GM12875 (cell line): ENCODE results near the gene COX6A1.

Source experiments
- H3K4me3 ChIP-seq: one replicate; pipeline ENCODE4 v1.5.1; 2011; ENCODE audit warnings: low read depth, low read length, control low read depth
- TF ChIP-seq, protein P1 (sequence below): IDR thresholded peaks from 2 replicates; pipeline ENCODE4 v1.5.1; 2011; ENCODE audit warnings: low read depth, mild to moderate bottlenecking, control low read depth, inconsistent platforms, low read length, moderate library complexity, borderline replicate concordance; ENCODE audit not compliant: insufficient read depth

The COX6A1 gene

DNA sequence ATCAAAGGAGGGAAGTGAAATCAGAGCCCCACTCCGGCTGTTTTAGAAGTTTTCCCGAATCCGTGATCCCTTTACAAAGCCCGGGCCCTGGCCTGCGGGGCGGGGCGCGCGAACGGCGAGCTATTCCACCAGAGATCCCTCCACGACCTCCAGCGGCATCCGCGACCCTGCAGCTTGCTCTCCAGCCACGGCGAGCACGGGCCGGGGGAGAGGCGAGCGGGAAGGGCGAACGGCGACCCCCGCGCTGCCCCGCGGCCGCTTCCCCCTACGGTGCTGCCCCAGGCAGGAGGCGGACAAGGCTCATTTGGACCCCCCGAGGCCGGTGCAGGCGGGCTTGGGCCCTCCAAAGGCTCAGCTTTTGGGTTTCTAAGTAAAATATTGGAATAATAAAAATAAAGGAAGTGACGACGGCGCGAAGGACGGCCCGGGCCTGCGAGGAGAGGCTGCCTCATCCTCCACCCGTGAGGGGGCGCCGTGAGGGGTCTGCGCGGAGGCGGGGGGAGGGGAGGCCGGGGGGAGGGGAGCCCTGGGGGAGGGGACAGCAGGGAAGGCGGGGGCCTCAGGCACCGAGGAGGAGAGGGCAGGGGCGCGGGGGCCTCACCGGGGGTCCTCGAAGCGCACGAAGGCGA is 31.0 kb downstream of the COX6A1 start:
- TF ChIP-seq, protein P1, sequence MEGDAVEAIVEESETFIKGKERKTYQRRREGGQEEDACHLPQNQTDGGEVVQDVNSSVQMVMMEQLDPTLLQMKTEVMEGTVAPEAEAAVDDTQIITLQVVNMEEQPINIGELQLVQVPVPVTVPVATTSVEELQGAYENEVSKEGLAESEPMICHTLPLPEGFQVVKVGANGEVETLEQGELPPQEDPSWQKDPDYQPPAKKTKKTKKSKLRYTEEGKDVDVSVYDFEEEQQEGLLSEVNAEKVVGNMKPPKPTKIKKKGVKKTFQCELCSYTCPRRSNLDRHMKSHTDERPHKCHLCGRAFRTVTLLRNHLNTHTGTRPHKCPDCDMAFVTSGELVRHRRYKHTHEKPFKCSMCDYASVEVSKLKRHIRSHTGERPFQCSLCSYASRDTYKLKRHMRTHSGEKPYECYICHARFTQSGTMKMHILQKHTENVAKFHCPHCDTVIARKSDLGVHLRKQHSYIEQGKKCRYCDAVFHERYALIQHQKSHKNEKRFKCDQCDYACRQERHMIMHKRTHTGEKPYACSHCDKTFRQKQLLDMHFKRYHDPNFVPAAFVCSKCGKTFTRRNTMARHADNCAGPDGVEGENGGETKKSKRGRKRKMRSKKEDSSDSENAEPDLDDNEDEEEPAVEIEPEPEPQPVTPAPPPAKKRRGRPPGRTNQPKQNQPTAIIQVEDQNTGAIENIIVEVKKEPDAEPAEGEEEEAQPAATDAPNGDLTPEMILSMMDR = peak; percentile 9; the same call in 1 of the 2 replicates
- H3K4me3 ChIP-seq = peak overlapping the region; percentile 96

DNA sequence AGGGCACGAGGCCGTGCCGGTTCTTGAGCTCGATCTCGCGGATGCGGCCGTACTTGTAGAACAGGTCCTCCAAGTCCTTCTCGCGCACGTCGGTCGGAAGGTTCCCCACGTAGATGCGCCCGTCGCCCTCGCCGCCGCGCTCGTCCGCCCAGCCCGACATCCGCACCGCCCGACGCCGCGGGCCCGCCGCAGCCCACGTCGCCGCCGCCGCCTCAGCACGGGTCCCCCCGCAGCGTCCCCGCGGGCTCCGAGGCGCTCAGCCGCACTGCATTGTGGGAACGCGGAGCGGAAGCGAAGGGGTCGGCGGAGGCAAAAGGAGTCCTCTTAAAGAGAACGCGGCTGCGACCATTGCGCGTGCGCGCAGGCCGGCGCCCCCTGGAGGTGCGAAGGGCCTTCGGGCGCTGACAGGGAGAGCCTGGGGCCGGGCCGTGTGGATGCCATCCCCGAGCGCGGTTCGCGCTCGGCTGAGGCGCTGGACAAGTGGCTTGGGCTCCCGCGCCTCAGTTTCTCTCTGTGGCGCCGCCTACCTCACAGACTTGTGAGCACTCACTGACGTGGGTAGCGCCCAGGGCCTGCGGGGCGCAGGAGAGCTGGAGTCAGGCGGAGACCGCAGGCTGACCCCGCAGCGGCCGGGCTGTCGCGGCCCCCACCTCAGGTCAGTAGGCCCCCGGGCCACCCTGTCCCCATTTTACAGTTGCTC is 31.7 kb downstream of the COX6A1 start, which contains the start of gene SRSF9:
Gene SRSF9, minus strand, starts transcription at position 299 of the 700 bp plus-strand sequence. Its CDS starts 139 bp downstream, at position 160.
- TF ChIP-seq, protein P1 = peak; percentile 99
- H3K4me3 ChIP-seq = peak within 1 kb of the TSS; percentile 96

GRCh38 chr12:120470150-120470784 is 32.4 kb downstream of the COX6A1 start:
- TF ChIP-seq, protein P1 = no peak
- H3K4me3 ChIP-seq = peak overlapping the region; percentile 58

DNA sequence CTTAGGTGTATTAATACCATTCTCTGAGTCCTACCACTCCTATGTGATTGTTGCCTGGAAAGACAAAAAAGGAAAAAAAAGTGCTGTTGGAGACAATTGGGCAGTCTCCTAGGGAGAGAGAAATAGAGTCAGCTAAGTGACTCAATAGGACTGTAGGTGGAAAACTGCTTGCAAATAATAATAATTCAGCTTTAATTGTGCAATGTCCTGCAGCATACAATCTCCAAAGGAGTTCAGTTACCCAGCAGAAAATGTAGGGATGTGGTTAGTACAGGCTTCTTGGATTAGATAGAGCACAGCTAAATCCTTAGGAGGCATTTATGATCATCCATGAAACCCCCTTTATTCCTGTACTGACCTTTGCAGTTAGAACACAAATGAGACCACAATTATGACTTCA is 34.6 kb downstream of the COX6A1 start:
- H3K4me3 ChIP-seq = no peak overlapping the region
- TF ChIP-seq, protein P1 = no peak

- TF ChIP-seq, protein P1 = no peak
- no peak overlapping the region for H3K4me3 ChIP-seq
Measured at GRCh38 chr12:120473807-120474615, 36.1 kb downstream of the COX6A1 start.

DNA sequence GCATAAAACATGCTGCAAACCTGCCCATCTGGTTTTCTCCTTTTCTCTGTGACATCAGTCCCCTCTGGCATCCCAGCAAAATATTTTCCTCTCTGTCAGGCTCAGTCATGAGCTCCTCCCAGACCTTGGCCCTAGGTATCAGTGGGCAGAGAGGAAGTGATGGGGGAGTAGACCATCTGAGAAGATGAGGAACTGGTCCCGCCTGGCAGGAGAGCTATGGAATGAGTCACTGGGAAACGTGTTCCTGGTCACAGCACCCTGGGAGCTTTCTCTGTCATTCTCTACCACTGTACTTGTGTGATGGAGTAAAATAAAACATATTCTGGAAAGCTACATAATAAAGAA is 36.7 kb downstream of the COX6A1 start:
- TF ChIP-seq, protein P1 = no peak
- no peak overlapping the region for H3K4me3 ChIP-seq
